ENCODE measurements around the gene PSORS1C2.
"Not testable (repeated sequence)": the region's sequence is repeated elsewhere in the genome, so short reads cannot be mapped to it uniquely, and the experiment has no call there.

- TF ChIP-seq, protein P1, sequence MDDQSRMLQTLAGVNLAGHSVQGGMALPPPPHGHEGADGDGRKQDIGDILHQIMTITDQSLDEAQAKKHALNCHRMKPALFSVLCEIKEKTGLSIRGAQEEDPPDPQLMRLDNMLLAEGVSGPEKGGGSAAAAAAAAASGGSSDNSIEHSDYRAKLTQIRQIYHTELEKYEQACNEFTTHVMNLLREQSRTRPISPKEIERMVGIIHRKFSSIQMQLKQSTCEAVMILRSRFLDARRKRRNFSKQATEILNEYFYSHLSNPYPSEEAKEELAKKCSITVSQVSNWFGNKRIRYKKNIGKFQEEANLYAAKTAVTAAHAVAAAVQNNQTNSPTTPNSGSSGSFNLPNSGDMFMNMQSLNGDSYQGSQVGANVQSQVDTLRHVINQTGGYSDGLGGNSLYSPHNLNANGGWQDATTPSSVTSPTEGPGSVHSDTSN (IDR thresholded peaks at IDR 0.05), result not testable (repeated sequence)
- not testable (repeated sequence) for TF ChIP-seq USF2, EP300 (IDR thresholded peaks at IDR 0.05)
- TF ChIP-seq, protein P2, sequence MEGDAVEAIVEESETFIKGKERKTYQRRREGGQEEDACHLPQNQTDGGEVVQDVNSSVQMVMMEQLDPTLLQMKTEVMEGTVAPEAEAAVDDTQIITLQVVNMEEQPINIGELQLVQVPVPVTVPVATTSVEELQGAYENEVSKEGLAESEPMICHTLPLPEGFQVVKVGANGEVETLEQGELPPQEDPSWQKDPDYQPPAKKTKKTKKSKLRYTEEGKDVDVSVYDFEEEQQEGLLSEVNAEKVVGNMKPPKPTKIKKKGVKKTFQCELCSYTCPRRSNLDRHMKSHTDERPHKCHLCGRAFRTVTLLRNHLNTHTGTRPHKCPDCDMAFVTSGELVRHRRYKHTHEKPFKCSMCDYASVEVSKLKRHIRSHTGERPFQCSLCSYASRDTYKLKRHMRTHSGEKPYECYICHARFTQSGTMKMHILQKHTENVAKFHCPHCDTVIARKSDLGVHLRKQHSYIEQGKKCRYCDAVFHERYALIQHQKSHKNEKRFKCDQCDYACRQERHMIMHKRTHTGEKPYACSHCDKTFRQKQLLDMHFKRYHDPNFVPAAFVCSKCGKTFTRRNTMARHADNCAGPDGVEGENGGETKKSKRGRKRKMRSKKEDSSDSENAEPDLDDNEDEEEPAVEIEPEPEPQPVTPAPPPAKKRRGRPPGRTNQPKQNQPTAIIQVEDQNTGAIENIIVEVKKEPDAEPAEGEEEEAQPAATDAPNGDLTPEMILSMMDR (IDR thresholded peaks at IDR 0.05), result not testable (repeated sequence)
Observed at GRCh38 chr6:31185695-31186051, 46.8 kb upstream of the PSORS1C2 start.

Data from A549 (cell line).